NCI-H2029 treated with DMSO at 0.1 percent for 48 hours (cell line): ENCODE measurements around the gene USP1.

Source experiments
- DNase-seq: peaks from one replicate; lab custom pipeline; 2025; lab: John Stamatoyannopoulos, UW

Gene USP1, protein sequence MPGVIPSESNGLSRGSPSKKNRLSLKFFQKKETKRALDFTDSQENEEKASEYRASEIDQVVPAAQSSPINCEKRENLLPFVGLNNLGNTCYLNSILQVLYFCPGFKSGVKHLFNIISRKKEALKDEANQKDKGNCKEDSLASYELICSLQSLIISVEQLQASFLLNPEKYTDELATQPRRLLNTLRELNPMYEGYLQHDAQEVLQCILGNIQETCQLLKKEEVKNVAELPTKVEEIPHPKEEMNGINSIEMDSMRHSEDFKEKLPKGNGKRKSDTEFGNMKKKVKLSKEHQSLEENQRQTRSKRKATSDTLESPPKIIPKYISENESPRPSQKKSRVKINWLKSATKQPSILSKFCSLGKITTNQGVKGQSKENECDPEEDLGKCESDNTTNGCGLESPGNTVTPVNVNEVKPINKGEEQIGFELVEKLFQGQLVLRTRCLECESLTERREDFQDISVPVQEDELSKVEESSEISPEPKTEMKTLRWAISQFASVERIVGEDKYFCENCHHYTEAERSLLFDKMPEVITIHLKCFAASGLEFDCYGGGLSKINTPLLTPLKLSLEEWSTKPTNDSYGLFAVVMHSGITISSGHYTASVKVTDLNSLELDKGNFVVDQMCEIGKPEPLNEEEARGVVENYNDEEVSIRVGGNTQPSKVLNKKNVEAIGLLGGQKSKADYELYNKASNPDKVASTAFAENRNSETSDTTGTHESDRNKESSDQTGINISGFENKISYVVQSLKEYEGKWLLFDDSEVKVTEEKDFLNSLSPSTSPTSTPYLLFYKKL

GRCh38 chr1:62436466-62437272 is at the start of gene USP1:
USP1 (plus strand) TSS chr1:62437049; CDS start chr1:62439868, 2,819 bp downstream.
- DNase-seq, result peak; percentile 100

DNA sequence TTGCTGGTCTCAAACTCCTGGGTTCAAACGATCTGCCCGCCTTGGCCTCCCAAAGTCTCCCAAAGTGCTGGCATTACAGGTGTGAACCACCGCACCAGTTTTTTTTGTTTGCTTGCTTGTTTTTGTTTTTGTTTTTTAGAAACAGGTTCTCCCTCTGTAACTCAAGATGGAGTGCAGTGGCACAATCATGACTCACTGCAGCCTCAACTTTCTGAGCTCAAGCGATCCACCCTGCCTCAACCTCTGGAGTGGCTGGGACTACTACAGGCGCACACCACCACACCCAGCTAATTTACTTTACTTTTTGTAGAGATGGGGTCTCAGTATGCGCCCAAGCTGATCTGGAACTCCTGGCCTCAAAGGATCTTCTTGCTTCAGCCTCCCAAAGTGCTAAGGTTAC is 47.3 kb upstream of the USP1 start:
- DNase-seq, result no peak

DNA sequence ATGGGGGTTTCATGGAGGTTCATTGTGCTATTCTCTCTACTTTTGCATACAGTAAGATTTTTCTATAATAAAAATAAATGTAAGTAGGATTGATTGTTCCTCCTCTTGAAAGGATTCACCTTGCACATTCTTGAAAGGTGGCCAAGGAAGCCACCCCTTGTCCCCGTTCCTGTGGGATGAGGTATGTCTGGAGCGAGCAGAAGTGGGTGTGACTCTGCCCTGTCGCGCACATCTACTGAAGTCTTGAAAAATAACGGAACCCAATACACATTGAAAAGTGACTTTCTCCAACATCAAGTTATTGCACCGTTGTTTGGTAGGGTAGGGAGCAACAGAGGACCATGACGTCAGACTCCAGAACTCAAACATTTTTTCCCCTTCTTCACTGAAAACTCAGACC is 46.8 kb upstream of the USP1 start:
- DNase-seq, result no peak

GRCh38 chr1:62391369-62391971 is 45.4 kb upstream of the USP1 start:
- no peak for DNase-seq

- DNase-seq, result no peak
These were observed 43.9 kb upstream of the USP1 start for GRCh38 chr1:62392951-62393350.

DNA sequence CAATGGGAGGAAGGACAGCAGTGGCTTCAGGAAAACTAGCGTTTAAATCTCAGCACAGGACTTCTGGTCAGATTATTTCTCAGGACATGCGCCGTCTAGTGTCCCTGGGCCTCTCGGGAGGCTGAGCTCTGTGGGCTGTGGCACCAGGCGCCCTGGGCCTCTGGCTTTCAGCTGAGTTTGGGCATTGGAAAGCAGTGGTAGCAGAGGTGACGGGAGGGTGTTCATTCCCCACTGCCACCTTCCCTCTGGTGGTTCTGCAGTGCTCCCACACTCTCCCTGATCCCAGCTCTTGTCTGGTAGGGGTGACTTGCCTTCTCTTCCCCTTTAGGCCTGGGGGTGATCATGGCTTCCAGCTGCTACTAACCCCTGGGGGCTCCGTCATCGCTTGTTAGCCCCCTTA is 42.2 kb upstream of the USP1 start:
- no peak for DNase-seq

DNA sequence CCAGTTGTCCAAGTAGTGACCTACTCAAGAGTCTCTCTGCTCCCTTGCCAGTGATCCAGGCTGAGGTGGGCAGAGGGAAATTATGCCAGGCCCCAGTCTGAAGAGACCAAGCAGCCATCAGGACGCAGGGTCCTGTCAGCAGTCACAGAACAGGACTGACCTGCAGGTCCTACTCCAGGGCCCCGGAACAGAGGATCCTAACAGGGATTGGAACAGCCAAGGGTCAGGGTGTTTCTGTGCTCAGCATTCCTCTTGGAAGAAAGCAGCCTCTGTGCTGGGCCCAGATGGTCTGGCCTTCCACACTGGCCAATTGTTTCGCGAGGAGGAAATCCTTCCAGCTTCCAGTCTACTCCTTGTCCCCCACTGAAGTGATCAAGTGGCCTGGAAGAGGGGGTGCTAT is 41.6 kb upstream of the USP1 start:
- no peak for DNase-seq

GRCh38 chr1:62396871-62397270 is 40.0 kb upstream of the USP1 start:
- no peak for DNase-seq

- no peak for DNase-seq
These were observed 39.5 kb upstream of the USP1 start for GRCh38 chr1:62397301-62397700.

DNA sequence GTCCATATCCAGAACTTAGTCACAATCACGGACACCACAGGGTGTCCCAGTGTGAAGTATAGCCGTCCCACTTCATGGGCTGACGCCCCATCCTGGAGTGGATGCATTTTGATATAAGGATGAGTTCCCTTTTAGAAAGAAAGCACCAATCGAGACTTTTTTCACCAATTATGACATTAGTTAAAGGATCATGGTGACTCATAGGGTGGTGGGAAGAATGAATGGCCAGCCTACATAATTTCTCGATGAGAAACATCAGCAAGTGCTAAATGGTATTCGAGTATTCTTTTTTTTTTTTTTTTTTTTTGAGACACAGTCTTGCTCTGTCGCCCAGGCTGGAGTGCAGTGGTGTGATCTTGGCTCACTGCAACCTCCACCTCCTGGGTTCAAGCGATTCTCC is 38.5 kb upstream of the USP1 start:
- DNase-seq, result no peak

- no peak for DNase-seq
These were observed 35.7 kb upstream of the USP1 start for GRCh38 chr1:62401034-62401760.

DNA sequence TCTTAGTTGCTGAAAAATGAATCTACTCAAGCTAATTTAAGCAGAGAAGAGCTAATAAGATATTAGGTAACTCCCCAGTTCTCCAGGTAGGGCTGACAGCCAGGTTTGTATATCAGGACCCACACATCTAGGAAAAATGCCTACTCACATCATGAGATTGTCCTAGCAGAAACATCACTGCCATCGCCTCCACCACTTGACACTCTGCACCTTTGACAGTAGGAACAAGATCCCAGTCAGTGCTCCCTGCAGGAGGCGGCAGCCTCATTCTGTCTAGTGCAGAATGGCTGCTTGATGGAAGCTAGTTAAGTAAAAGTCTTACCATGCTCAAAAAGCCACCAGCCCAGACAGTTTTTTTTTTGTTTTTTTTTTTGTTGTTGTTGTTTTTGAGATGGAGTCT is 31.6 kb upstream of the USP1 start:
- DNase-seq, result no peak

DNA sequence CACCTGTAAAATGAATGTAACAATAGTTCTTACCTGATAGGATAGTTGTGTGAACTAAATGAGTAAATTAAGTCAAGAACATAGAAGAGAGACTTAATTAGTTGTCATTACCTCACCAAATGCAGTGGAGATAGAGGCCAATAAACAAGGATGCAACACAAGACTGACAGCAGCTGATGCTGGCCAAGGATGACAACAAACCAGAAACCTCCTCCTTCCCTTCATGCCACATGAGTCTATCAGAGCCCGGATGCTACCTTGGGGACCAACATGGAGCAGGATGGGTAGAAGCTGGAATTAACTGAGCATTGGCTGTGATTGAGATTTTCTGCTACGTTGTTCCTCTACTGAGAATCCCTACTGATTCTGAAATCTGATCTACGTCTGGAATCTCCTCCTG is 30.3 kb upstream of the USP1 start:
- DNase-seq, result no peak

GRCh38 chr1:62407398-62408009 is 29.3 kb upstream of the USP1 start:
- peak; percentile 79 for DNase-seq

DNA sequence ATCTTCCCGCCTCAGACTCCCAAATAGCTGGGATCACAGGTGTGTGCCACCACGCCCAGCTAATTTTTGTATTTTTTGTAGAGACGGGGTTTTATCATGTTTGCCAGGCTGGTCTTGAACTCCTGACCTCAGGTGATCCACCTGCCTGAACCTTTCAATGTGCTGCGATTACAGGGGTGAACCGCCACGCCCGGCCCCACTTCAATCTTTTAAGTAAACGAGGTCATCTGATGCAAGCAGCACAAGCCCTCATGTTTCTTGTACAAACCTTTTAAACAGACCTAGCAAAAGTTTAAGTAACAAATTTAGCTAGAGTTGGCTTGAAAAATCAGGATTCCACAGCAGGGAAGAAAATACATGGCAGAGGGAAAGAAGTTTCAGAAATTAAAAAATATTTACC is 21.2 kb upstream of the USP1 start:
- DNase-seq, result no peak

- no peak for DNase-seq
These were observed 19.4 kb upstream of the USP1 start for GRCh38 chr1:62417351-62417999.

DNA sequence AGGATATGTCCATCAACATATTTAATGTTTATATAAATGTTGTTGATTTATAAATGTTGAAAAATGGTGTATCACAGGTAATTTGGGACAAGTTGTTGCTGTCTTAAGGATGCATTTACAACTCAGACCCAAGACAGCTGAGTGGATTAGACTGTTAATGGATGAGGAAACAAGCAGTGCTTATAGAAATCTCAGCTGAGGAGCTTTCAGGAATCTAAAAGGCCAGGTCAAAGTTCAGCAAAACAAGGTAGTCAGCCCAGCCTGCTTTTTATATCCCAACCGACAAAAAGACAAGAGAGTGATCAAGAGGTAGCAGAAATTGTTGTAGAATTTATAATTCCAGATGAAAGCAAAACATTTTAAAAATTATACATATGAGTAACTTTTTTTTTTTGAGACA is 16.6 kb upstream of the USP1 start:
- DNase-seq, result no peak

DNA sequence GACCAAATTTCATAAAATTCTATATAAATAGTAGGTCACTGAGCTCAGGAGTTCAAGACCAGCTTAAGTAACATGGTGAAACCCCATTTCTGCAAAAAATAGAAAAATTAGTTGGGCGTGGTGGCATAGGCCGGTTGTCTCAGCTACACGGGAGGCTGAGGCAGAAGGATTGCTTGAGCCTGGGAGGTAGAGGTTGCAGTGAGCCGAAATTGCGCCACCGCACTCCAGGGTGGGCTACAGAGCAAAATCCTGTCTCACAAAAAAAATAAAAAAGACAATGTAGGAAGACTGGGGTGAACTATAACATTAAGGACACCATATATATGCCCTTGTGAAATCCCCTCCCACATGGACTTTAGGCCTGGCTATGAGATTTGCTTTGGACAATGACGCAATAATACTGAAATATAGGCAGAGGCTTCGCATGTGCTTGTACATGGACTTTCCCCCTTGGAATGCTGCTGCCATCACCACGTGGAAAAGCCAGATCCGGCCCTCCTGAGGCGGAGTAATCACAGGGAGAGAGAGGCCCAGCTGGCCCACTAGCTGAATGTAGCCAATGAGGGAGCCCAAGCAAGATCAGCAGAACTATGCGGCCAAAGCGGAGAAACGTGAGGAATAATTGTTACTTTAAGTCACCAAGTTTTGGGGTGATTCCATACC is 13.1 kb upstream of the USP1 start:
- DNase-seq, result no peak

GRCh38 chr1:62424411-62424810 is 12.4 kb upstream of the USP1 start:
- DNase-seq, result no peak

GRCh38 chr1:62425041-62425440 is 11.8 kb upstream of the USP1 start:
- DNase-seq, result no peak
